Measurements from ENCODE around the gene DCUN1D4.
"Not testable (repeated sequence)": the region's sequence is repeated elsewhere in the genome, so short reads cannot be mapped to it uniquely, and the experiment has no call there.

Gene DCUN1D4

GRCh38 chr4:51885363-51885762, 42.4 kb downstream of the DCUN1D4 start:
- no peak for DNase-seq (ENCODE audit: extremely low spot score, insufficient read length, low read depth)
- FAIRE-seq, result no peak

GRCh38 chr4:51890760-51891159, 47.8 kb downstream of the DCUN1D4 start:
- DNase-seq (ENCODE audit: extremely low spot score, insufficient read length, low read depth), result no peak
- no peak for FAIRE-seq

GRCh38 chr4:51893402-51893801, 50.4 kb downstream of the DCUN1D4 start:
- not testable (repeated sequence) for DNase-seq (ENCODE audit: extremely low spot score, insufficient read length, low read depth); FAIRE-seq

DNA sequence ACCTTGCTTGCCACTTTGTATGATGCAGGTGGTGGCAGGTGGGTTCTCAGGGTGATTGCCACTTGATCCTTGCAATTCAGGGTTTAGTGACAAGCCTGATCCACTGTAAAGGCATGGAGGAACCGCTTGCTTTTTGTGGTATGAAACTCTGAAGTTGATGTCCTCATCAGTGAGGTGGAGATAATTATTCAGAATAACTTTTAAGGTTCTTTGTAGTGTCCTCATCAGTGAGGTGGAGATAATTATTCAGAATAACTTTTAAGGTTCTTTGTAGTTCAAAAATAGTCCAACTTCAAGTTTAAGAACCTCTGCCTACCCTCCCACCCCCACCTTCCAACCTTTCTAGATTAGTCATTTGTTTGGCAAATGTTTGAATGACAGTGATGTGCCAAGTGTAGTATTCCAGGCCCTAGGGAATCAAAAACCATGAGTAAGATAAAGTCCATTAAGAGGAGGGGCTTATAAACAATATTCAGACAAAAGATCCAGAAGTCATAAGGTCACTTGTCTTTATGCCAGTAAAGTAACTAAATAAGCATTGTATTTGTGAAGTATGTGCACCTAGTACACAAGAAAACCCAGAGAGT, 51.2 kb downstream of the DCUN1D4 start:
- FAIRE-seq, result no peak
- DNase-seq (ENCODE audit: extremely low spot score, insufficient read length, low read depth), result no peak

DNA sequence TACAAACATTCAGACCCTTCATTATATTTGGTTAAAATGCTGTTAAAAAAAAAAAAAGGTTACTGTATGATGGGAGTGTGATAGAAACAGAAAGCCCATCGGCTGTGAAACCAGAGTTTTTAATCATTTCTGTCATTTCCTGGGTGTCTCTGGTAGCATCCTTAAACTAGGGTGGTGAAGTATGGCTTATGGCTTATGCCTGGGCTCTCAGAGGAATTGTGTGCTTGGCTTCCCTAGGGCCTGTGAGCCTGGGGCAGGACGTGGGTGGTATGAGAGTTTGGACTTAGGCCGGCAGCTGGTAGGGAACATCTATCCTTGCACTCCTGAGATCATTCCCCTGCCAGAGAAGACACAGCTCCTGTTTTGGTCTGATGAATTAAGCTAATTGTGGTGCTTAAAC, 52.2 kb downstream of the DCUN1D4 start:
- no peak for FAIRE-seq

DNA sequence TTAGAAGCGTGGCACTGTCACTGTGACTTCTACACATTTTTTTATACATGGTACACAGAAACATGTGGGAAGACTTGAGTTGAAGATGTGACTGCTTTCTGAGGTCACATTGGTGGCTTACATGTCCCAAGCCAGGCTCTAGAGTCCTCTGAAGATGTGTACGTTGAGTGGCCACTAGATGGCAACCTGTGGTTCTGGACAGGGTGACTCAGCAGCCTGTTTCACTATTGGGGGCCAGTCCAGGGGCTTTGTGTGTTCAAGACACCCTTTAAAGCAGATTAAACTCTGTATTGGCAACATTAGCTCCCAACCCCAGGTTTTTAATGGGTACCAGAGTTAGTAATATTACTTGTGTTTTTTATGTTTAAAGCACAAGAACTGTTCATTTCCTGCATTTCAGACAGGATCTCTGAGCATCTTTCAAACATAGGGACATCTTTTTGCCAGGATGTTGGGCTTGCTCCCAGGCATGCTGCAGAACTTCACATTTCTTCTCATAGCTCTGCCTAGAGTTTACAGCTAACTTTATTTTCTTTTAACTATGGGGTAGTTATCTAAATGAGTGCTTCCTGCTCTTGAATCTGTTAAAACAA, 53.0 kb downstream of the DCUN1D4 start:
- DNase-seq (ENCODE audit: extremely low spot score, insufficient read length, low read depth) (peak; percentile 67), FAIRE-seq (peak; percentile 84)

More for the DNA sequence above, 52.2 kb downstream of the DCUN1D4 start:
- DNase-seq (ENCODE audit: extremely low spot score, insufficient read length, low read depth), result peak; percentile 18

DNA sequence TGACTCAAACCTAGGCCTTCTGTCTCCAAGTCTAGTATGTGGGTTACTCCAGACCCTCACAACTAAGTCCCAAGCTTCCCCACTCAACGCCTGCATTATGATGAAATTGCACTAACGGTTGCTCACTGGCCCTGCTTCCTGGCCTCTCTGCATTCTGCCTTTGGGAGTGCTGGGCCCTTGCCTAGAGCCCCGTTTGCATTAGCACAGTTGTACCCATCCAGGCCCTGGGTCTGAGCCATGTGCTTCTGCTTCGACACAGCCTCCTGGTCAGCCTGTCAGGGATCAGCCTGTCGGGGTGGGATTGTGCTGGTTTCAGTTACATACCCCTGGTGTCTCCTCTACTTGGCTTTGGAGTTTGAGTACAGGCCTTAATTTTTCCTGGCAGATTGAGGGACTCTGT, 58.4 kb downstream of the DCUN1D4 start:
- DNase-seq (ENCODE audit: extremely low spot score, insufficient read length, low read depth), result no peak
- FAIRE-seq, result no peak

DNA sequence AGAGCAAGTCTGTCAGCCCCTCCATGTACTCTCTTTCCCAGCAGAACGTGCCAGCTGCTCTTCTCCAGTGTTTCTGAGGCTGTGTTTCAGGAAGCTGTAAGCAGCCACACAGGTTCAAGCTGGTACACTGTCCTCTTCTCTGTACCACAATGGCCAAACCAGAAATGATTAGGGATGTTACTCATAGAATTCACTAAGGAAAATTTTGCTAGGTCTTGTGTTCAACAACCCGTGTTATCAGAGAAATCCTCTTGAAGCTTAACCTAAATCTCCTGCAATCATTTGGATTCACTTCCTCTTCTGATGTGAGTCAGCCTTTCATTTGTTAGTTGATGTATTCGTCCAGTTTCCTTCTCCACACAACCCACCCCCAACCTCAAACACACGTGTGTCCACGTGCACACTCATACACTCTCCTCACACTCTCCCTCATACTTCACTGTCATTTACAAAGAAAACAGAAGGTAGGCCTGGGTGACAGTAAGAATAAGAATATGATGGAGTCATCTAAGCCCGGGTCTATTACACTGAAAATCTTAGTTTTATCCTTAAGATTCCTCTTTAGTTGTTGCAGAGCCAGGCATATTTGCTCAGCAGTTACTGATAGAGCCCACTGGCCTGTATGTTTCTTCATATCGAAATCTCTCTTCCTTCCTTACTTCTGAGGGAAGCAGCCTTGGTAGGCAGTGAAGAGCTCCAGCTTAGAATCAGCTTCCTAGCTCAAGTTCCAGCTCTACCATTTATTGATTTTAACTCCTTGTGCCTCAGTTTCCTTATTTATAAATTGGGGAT, 63.4 kb downstream of the DCUN1D4 start:
- FAIRE-seq (peak; percentile 73), DNase-seq (ENCODE audit: extremely low spot score, insufficient read length, low read depth) (peak; percentile 28)

- FAIRE-seq, result no peak
- DNase-seq (ENCODE audit: extremely low spot score, insufficient read length, low read depth), result no peak
Measured at GRCh38 chr4:51907006-51907669, 64.2 kb downstream of the DCUN1D4 start.

DNA sequence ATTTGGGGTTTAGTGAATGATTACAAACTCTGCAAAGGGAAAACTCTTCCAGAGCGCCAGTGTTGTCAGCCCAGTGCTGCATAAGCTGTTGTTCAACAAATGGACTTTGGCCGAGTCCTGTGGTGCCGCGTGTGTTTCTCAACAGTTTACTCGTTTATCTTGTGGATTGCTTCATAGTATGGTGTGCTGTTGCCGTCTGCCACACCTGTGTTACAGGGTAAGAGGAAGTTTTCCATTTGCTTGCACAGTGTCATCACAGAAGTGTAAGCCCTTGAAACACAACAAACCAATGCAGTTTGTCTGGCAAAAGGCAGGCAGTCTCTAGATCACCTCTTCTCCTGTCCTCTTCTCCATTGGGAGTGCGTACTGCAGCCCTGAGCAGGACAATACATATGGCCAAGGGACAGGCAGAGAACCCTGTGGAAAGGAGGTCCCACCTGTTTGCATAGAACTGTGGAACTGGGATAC, 66.3 kb downstream of the DCUN1D4 start:
- DNase-seq (ENCODE audit: extremely low spot score, insufficient read length, low read depth) (no peak), FAIRE-seq (no peak)

DNA sequence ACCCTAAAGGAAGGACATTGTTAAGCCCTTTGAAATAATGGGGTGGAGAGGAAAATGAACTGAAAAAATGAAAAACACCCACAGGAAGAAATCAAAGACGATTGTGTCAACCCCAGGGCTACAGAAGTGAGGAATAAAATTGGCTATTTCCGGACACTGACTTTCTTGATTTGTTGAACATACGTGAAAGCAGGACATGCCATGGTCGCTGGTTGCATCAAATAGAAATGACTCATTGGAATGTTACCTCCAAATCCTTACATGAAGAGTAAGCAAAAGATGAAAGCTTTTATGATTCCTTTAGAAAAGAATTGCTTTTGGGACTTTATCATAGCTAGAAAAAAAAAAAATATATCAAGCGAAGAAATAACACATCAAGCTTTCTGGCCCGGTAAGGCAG, 75.3 kb downstream of the DCUN1D4 start:
- FAIRE-seq (no peak), DNase-seq (ENCODE audit: extremely low spot score, insufficient read length, low read depth) (no peak)

GRCh38 chr4:51923343-51923742, 80.4 kb downstream of the DCUN1D4 start:
- no peak for DNase-seq (ENCODE audit: extremely low spot score, insufficient read length, low read depth)

GRCh38 chr4:51925307-51925706, 82.4 kb downstream of the DCUN1D4 start:
- DNase-seq (ENCODE audit: extremely low spot score, insufficient read length, low read depth) (no peak), FAIRE-seq (no peak)

More at GRCh38 chr4:51923343-51923742, 80.4 kb downstream of the DCUN1D4 start:
- FAIRE-seq, result no peak

DNA sequence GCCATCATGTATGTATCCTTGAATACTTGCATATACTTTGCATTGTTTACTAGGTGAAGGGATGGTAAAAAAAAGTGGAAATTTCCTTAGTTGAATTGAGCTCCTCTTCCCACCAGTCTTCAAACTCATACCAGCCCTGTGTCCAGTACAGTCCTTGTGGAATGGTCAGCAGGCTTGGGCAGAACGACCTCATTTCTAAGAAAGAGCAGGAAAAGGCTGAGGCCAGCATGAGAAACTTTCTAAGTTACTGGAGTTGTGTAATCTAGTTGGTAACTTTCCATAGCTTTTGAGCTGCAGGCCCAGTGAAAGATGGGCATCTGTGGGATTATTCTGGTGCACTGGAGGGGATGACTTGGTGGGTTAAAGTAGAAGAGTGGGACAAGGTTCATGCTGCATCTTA, 87.6 kb downstream of the DCUN1D4 start:
- DNase-seq (ENCODE audit: extremely low spot score, insufficient read length, low read depth), result no peak
- no peak for FAIRE-seq

- no peak for FAIRE-seq
- DNase-seq (ENCODE audit: extremely low spot score, insufficient read length, low read depth), result no peak
Measured at GRCh38 chr4:51931461-51931860, 88.5 kb downstream of the DCUN1D4 start.

DNA sequence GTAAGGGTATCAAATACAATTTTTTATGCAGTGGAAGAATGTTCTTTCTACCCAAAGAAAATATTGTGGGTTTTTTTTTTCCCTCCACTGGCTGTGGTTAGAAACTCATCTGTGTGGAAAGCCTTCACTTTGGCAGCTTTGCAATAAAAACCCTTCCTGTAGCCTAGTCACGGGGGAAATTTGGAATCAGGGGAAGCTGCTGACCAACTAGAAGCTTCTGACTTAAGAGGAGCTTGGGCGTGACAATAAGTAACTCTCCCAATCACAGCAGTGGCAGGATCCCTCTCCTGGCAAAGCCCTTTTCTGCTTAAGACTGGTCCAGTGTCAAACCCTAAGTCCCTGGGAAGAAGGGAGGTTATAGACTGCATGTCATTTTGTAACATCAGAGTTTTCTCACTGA, 89.3 kb downstream of the DCUN1D4 start:
- no peak for DNase-seq (ENCODE audit: extremely low spot score, insufficient read length, low read depth)

DNA sequence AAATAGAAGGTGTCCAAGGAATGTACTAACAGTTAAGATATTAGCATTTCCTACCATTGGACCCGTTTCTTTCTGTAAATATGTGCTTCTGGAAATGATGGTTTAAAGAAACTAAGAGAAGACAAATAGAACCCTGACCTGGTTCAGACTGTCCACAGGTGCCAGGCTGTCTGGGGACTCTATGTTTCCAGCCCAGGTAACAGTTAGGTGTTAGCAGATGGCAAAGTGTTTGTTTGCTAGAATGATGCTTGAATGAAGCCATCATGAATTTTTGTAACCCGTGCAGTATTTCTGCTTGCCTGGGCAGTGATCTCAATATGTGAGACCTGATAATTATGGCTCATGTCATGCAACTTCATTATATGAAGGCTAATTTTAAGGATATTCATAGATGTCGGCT, 89.7 kb downstream of the DCUN1D4 start:
- DNase-seq (ENCODE audit: extremely low spot score, insufficient read length, low read depth), result no peak
- FAIRE-seq, result no peak

More for the DNA sequence above, 89.3 kb downstream of the DCUN1D4 start:
- FAIRE-seq, result no peak

GRCh38 chr4:51940460-51940859, 97.5 kb downstream of the DCUN1D4 start:
- DNase-seq (ENCODE audit: extremely low spot score, insufficient read length, low read depth); FAIRE-seq: not testable (repeated sequence)

DNA sequence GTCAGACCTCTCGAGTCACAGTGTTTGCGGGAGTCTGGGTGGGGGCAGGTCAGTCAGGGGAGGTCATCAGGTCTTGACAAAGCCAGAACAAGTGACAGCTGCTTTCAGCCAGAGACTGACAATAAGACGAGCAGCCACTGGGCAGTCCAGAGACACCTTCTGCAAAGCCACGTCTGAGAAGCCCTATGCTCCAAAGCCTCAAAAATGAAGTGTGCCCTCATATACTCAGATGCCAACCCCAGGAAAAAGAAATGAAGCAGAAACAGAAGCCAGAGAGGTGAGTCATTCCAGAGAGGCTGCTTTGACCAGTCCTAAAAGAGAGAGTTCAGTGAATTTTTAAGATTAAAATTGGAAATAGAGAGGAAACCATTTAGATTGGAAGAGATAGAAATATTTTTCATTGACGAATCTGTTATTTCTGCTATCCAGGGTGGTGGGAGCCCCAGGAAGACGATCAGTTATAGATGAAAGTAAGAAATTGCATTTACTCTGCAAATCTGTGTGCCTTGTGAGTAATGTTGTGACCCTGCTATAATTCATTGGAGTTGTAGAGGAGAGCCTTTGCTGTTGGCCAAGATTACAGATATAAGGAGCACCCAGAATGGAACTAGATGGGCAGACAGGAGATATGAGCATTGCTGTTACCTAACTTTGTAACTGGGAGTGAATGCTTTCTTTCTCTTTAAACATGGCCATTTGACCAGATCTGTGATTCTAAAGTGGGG, 99.3 kb downstream of the DCUN1D4 start:
- DNase-seq (ENCODE audit: extremely low spot score, insufficient read length, low read depth), result no peak
- no peak for FAIRE-seq

DNA sequence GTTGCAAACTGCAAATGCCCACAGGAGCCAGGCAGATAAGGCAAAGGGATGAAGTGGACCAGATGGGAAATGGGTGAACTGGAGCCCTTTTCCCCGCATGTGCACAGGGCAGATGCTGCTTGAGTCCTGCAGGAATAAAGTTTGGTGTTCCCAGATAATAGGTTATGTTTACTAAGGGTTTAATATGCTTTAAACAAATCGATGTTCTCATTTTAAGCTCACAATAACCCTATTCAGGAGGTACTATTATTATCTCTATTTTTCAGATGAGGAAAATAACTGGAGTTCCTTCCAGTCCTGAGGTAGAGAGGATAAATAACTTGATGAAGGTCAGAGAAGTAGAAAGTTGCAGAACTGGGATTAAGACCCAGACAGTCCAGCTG, 99.9 kb downstream of the DCUN1D4 start:
- no peak for FAIRE-seq

More for the DNA sequence above, 99.9 kb downstream of the DCUN1D4 start:
- DNase-seq (ENCODE audit: extremely low spot score, insufficient read length, low read depth), result no peak

All from GM18507 (cell line).